Psoas muscle (tissue), 8 donors: ENCODE data around the gene ZYX. TPM values are rescaled to one million over a fixed set of nuclear protein-coding genes. Genes with fewer than 3 reads are reported as not detected.
A peak's percentile ranks its signal among the peaks of the same experiment; 100 is the strongest.
"Not testable (repeated sequence)": the region's sequence is repeated elsewhere in the genome, so short reads cannot be mapped to it uniquely, and the experiment has no call there.

Experiments used
- ATAC-seq, 4 donors: fragments of 200-7000 bp; cut with Tn5 transposase; one replicate each; pipeline ENCODE4 v1.9.1; 2020; ENCODE audit warnings: moderate library complexity in 3 of 4, mild to moderate bottlenecking in 2 of 4
- DNase-seq, 2 donors: peaks; one replicate each; pipeline ENCODE4 v3.0.0-alpha.2; 2020
- H3K27ac ChIP-seq: fragments of 200-600 bp; one replicate; pipeline ENCODE4 v1.8.0; 2022
- H3K27me3 ChIP-seq, 3 donors: fragments of 200-600 bp in 1 of 3; one replicate each; pipeline versions ENCODE4 v1.6.1 to v1.8.0; 2013 to 2022; ENCODE audit warnings: low read length in 2 of 3, mild to moderate bottlenecking in 2 of 3, moderate library complexity in 1 of 3; ENCODE audit not compliant: insufficient read depth in 3 of 3
- H3K36me3 ChIP-seq, 2 donors: fragments of 200-600 bp in 1 of 2; one replicate each; pipeline versions ENCODE4 v1.6.1 to v1.8.0; 2013 to 2022; ENCODE audit warnings: low read depth in 1 of 2, mild to moderate bottlenecking in 1 of 2, moderate library complexity in 1 of 2; ENCODE audit not compliant: insufficient read depth in 1 of 2
- H3K4me1 ChIP-seq: fragments of 200-600 bp; one replicate; pipeline ENCODE4 v1.8.0; 2022
- H3K4me3 ChIP-seq: fragments of 200-600 bp; one replicate; pipeline ENCODE4 v1.8.0; 2022; ENCODE audit warnings: mild to moderate bottlenecking
- H3K9me3 ChIP-seq: fragments of 200-600 bp; one replicate; pipeline ENCODE4 v1.8.0; 2022
- WGBS, 3 donors: extraction: QIAGEN DNeasy Blood & Tissue Kit; methylation state at CpG; one replicate each; pipeline versions ENCODE4 v1.1.6 to v1.1.7; 2013; 5-methylcytosine and 5-hydroxymethylcytosine counted together
- intact Hi-C, 2 donors: fragments of 100-400 bp; cut with DNase I; formaldehyde crosslinking; loops; one replicate each; pipeline versions ENCODE4 v1.11.0 to v1.14.2; 2022
- polyA plus RNA-seq, 3 donors: library from polyadenylated mRNA; stranded (reverse); fragments of 200-250 nt; gene quantifications; one replicate each; pipeline ENCODE4 v1.2.3, GENCODE V29; 2013
- total RNA-seq, 4 donors: library from RNA; stranded (reverse); fragmentation: NEBNext Ultra II Directional in 2 of 4; extraction: Animal tissue kit (Norgen Biotek cat#: 25700) in 2 of 4; gene quantifications; one replicate each; pipeline versions ENCODE4 v1.2.1 to v1.2.4, GENCODE V29; 2021 to 2023
- TF ChIP-seq, protein P1 (sequence below): fragments of 200-600 bp; IDR thresholded peaks from one replicate; pipeline ENCODE4 v1.8.0; 2022; ENCODE audit warnings: antibody characterized with exemption
- donor health status: healthy with polysubstance abuse.
- donor health status: DM: no; HTN: no; CAD: no; lungs with moderate emphysema.
- donor health status: Bipolar disorder and iron deficiency.
- donor health status: healthy.
- donor health status: DM: yes; HTN: yes; CAD: no.
- donor health status: DM: no; HTN: no; CAD: no.
- donor health status: DM: no; HTN: no; CAD: no.
- donor health status: DM: yes; HTN: yes; CAD: no.

The ZYX gene
- total and polyA plus RNA-seq, 7 donors, result 34.4 to 215 (median 84.1) TPM

DNA sequence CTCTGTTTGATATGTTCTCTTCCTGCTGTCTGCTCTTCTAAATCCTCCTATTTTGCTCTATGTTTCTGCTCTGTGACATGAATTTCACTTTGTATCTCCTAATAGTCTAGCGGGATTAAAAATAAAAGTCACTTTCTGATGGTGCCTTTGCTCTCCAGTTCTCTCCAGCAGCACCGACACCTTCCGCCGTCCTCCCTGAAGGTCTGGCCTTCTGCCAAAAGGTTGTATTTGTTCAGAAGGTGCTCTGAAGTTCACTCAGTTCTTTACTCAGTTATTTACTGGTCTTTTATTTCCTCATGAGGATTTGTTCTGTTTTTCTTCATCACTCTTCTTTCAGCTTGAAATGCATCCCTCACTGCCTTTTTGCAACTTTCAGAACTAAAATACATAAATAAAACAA, 38.7 kb downstream of the ZYX start:
- no peak overlapping the region for H3K4me3 ChIP-seq
- H3K27ac ChIP-seq, result no peak overlapping the region
- H3K36me3 ChIP-seq, result no peaks in the 10 kb centered on the region
- no peak for DNase-seq
- no peaks in the 10 kb centered on the region for H3K9me3 ChIP-seq
- ATAC-seq, result no peak
- intact Hi-C loops, result loop anchor here in 1 of 2 donors (5.0 kb wide), 1 partner anchor 38 kb away; the partner anchor contains the start of gene ZYX
- H3K27me3 ChIP-seq, result peaks cover 0 to 6% (median 2%) of the 10 kb centered on the region in 3 donors
- TF ChIP-seq, protein P1, sequence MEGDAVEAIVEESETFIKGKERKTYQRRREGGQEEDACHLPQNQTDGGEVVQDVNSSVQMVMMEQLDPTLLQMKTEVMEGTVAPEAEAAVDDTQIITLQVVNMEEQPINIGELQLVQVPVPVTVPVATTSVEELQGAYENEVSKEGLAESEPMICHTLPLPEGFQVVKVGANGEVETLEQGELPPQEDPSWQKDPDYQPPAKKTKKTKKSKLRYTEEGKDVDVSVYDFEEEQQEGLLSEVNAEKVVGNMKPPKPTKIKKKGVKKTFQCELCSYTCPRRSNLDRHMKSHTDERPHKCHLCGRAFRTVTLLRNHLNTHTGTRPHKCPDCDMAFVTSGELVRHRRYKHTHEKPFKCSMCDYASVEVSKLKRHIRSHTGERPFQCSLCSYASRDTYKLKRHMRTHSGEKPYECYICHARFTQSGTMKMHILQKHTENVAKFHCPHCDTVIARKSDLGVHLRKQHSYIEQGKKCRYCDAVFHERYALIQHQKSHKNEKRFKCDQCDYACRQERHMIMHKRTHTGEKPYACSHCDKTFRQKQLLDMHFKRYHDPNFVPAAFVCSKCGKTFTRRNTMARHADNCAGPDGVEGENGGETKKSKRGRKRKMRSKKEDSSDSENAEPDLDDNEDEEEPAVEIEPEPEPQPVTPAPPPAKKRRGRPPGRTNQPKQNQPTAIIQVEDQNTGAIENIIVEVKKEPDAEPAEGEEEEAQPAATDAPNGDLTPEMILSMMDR, result no peak
- no peaks in the 10 kb centered on the region for H3K4me1 ChIP-seq
- 48 to 72% (median 53%) methylated on average over 4 of the region's 4 CpGs for WGBS, 3 donors

DNA sequence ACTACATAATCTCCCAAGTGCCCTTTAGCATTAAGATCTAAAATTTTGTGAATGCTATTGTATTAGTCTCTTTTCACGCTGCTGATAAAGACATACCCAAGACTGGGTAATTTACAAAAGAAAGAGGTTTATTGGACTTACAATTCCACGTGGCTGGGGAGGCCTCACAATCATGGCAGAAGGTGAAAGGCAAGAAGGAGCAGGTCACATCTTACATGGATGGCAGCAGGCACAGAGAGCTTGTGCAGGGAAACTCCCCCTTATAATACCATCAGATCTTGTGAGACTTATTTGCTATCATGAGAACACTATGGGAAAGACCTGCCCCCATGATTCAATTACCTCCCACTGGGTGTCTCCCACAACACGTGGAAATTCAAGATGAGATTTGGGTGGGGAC, 39.5 kb downstream of the ZYX start:
- DNase-seq, ATAC-seq, H3K4me3 ChIP-seq, H3K9me3 ChIP-seq, H3K27me3 ChIP-seq, H3K27ac ChIP-seq, intact Hi-C loops, H3K4me1 ChIP-seq, H3K36me3 ChIP-seq: not testable (repeated sequence)
- WGBS, 3 donors, result 54 to 60% (median 58%) methylated on average over 3 of the region's 3 CpGs

DNA sequence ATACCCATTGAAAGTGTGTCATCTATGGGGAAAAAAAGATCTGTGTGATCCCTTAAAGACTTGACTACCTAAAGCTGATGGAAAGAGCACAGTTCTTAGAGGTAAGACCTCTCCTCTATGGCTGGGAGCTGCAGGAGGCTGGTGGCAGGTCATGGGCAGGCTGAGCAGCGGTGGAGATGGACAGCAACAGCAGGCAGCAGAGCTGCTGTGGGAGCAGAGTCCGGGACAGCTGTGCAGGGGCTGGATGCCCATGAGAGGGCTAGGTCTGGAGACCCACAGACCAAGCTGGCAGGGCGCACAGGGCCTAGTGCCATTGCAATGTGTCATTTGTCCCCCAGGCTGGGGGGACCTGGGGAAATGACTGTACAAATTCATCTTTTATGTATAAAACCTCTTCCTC, 40.9 kb downstream of the ZYX start:
- Histone ChIP-seq H3K4me3 (no peak overlapping the region), H3K36me3 (no peaks in the 10 kb centered on the region), H3K9me3 (no peaks in the 10 kb centered on the region), H3K27me3 (peaks cover 0 to 6% (median 2%) of the 10 kb centered on the region in 3 donors), H3K27ac (no peak overlapping the region), H3K4me1 (no peaks in the 10 kb centered on the region)
- intact Hi-C loops, result no loop called here
- WGBS, 3 donors, result 52 to 57% (median 56%) methylated on average over 3 of the region's 3 CpGs
- ATAC-seq, result peak in 1 of 4 donors; percentile 51
- no peak for DNase-seq
- TF ChIP-seq, protein P1, result no peak

DNA sequence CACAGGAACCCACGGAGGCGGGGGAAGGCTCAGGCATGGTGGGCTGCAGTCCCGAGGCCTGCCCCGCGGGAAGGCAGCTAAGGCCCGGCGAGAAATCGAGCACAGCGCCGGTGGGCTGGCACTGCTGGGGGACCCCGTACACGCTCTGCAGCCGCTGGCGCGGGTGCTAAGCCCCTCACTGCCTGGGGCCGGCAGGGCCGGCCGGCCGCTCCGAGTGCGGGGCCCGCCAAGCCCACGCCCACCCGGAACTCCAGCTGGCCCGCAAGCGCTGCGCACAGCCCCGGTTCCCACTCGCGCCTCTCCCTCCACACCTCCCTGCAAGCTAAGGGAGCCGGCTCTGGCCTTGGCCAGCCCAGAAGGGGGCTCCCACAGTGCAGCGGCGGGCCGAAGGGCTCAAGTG, 43.3 kb downstream of the ZYX start:
- H3K4me3 ChIP-seq, ATAC-seq, H3K36me3 ChIP-seq, H3K27me3 ChIP-seq, H3K9me3 ChIP-seq, intact Hi-C loops, DNase-seq, H3K27ac ChIP-seq, H3K4me1 ChIP-seq: not testable (repeated sequence)
- 93 to 99% (median 96%) methylated on average over 13 to 34 of the region's 34 CpGs for WGBS, 3 donors

DNA sequence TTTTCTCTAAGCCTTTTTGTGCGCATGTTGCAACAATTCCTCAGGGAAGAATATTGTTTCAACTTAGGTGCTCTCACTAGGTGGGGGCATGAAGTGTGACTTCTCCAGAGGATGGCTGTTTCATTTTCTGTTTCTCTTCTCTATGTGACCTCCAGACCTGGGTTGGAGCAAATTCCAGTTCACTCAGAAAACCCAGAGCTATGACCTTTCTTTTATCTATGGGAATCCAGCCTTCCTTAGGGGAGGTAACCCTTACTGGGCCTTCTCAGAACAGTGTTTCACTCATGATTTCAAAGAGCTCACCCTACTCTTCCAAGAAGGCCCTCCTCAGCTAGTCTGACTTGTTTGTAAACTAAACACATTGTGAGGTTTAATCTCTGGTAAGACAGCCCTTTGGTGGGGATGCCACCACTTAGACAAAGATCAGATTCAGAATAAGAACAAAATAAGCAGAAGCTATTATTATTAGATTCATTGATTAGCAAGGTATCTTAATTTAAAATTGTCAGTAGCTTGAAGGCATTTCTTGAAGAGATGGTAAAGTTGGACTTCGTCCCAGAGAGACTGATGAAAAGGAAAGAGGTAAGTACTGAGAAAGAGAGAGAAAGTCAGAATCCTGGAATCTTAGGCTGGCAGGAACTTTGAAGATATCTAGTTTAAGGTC, 45.5 kb downstream of the ZYX start:
- intact Hi-C loops, result no loop called here
- no peaks in the 10 kb centered on the region for H3K9me3 ChIP-seq
- no peak for ATAC-seq
- no peak for DNase-seq
- H3K27ac ChIP-seq, result no peak overlapping the region
- no peaks in the 10 kb centered on the region for H3K36me3 ChIP-seq
- 90 to 96% (median 95%) methylated on average over 2 of the region's 2 CpGs for WGBS, 3 donors
- H3K4me3 ChIP-seq, result no peak overlapping the region
- TF ChIP-seq, protein P1, result no peak
- H3K27me3 ChIP-seq, result peaks cover 0 to 2% (median 0%) of the 10 kb centered on the region in 3 donors
- H3K4me1 ChIP-seq, result no peaks in the 10 kb centered on the region
